ENCODE measurements around the gene DSTYK. TPM values are rescaled to one million over a fixed set of nuclear protein-coding genes. Genes with fewer than 3 reads are reported as not detected.

Gene DSTYK
- polyA plus RNA-seq, 1 of the 3 experiments (the other 2 are of a cell fraction) = 4.4 TPM

GRCh38 chr1:205140113-205140512, 71.4 kb downstream of the DSTYK start (continued):
- TF ChIP-seq IRF3 (IDR thresholded peaks at IDR 0.05; ENCODE audit: low read depth, low read length) (no peak), MAX (IDR thresholded peaks at IDR 0.05; ENCODE audit: low read depth) (no peak), ELF1 (IDR thresholded peaks at IDR 0.05) (no peak), RXRA (IDR thresholded peaks at IDR 0.05; ENCODE audit: borderline replicate concordance, low read depth) (no peak), TCF12 (IDR thresholded peaks at IDR 0.05) (no peak), RAD21 (IDR thresholded peaks at IDR 0.05; ENCODE audit: low read length) (no peak), JUND (IDR thresholded peaks at IDR 0.05) (no peak), ZBTB33 (IDR thresholded peaks at IDR 0.05; ENCODE audit: borderline replicate concordance, low read depth) (no peak)

- Histone ChIP-seq H3K4me1 (ENCODE audit: control insufficient read depth in 1 of 2, insufficient read depth in 2 of 2, low read depth in 1 of 2, low read length in 1 of 2) (peaks cover 0 to 3% of the 10 kb centered on the region in 2 experiments; a peak in 1 of 4 replicates), H4K20me1 (ENCODE audit: insufficient read depth) (no peaks in the 10 kb centered on the region), H3K27ac (ENCODE audit: low read depth in 2 of 2, low read length in 1 of 2) (no peak overlapping the region), H3K4me3 (ENCODE audit: low read depth in 2 of 2, low read length in 1 of 2) (no peak overlapping the region), H3K9ac (no peak overlapping the region), H3K4me2 (no peak overlapping the region), H3K27me3 (ENCODE audit: insufficient read depth) (no peaks in the 10 kb centered on the region), H3F3A (replicated peaks; ENCODE audit: insufficient read depth) (no peaks in the 10 kb centered on the region), H3K9me2 (no peaks in the 10 kb centered on the region), H3K36me3 (replicated peaks in 1 of 2; ENCODE audit: control insufficient read depth in 1 of 2, insufficient read depth in 2 of 2, low read length in 1 of 2) (no peaks in the 10 kb centered on the region), H2AFZ (ENCODE audit: low read depth) (no peak overlapping the region), H3K9me3 (no peaks in the 10 kb centered on the region), H3K79me2 (ENCODE audit: insufficient read depth) (no peaks in the 10 kb centered on the region)
- TF ChIP-seq FOXM1 (IDR thresholded peaks at IDR 0.05; ENCODE audit: low read depth) (no peak), FOSL2 (IDR thresholded peaks at IDR 0.05; ENCODE audit: borderline replicate concordance, low read depth) (no peak), YY1 (IDR thresholded peaks at IDR 0.05; ENCODE audit: low read depth) (no peak), TCF12 (IDR thresholded peaks at IDR 0.05) (no peak), EZH2phosphoT487 (IDR thresholded peaks at IDR 0.05; ENCODE audit: borderline replicate concordance, low read depth) (no peak), RAD21 (IDR thresholded peaks at IDR 0.05; ENCODE audit: low read length) (no peak), JUND (IDR thresholded peaks at IDR 0.05) (no peak), IRF3 (IDR thresholded peaks at IDR 0.05; ENCODE audit: low read depth, low read length) (no peak), POLR2AphosphoS5 (IDR thresholded peaks at IDR 0.05; ENCODE audit: low read depth, low read length) (no peak), GABPA (IDR thresholded peaks at IDR 0.05; ENCODE audit: low read depth) (no peak), SMC3 (IDR thresholded peaks at IDR 0.05; ENCODE audit: low read depth, low read length) (no peak), MEF2A (IDR thresholded peaks at IDR 0.05; ENCODE audit: borderline replicate concordance, low read depth) (no peak), SIN3A (IDR thresholded peaks at IDR 0.05; ENCODE audit: borderline replicate concordance, low read depth, low read length) (no peak), REST (IDR thresholded peaks at IDR 0.05; ENCODE audit: low read depth, low read length) (no peak)
- CTCF ChIA-PET = interaction anchor here (1.2 kb wide), 1 partner anchor 149 kb away, joined by 3 read pairs; no protein-coding TSS in a partner anchor
- DNase-seq = no peak
- 63% methylated on average over 3 of the region's 3 CpGs for WGBS (ENCODE audit: low lambda C conversion rate)
- POLR2A ChIA-PET = no interaction called here
These were observed 73.6 kb downstream of the DSTYK start for GRCh38 chr1:205137901-205138300.

Measured in SK-N-SH (cell line).